Hindlimb muscle (tissue), 1 donor: ENCODE results near the gene TTBK2. TPM values are rescaled to one million over a fixed set of nuclear protein-coding genes. Genes with fewer than 3 reads are reported as not detected.

ENCODE experiments used
- polyA plus RNA-seq: library from polyadenylated mRNA; unstranded; fragments of 120-200 nt; gene quantifications from one replicate; pipeline ENCODE4 v1.2.1, GENCODE V29; 2013; ENCODE audit not compliant: insufficient read length

The TTBK2 gene
- polyA plus RNA-seq, 1 donor = 15.5 TPM

Other genes starting within 250 kb of the TTBK2 start
- 20.0 TPM for gene CDAN1, start 183.7 kb downstream of the TTBK2 start, polyA plus RNA-seq
- gene UBR1, start 185.3 kb upstream of the TTBK2 start, polyA plus RNA-seq = 27.0 TPM
- 9.4 TPM for gene TMEM62, start 212.8 kb upstream of the TTBK2 start, polyA plus RNA-seq